DMS 273 (cell line): Measurements from ENCODE around the gene MCEMP1.

Experiments used
- DNase-seq: peaks from one replicate; lab custom pipeline; 2025; ENCODE audit not compliant: unreplicated experiment; lab: John Stamatoyannopoulos, UW

The MCEMP1 gene

DNA sequence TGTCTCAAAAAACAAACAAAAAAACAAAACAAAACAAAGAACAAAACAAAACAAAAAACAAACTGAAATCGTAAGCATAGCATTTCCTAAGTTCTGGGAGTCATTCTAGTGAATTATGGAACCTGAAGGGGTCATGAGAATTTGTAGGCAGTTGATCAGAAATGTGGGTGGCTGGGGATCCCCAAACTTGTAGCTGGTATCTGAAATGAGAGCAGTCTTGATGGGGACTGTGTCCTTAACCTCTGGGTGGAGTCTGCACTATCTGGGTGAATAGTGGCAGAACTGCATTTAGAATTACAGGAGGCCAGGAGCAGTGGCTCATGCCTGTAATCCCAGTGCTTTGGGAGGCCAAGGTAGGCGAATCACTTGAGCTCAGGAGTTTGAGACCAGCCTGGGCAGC is 48.9 kb downstream of the MCEMP1 start:
- DNase-seq, result no peak

DNA sequence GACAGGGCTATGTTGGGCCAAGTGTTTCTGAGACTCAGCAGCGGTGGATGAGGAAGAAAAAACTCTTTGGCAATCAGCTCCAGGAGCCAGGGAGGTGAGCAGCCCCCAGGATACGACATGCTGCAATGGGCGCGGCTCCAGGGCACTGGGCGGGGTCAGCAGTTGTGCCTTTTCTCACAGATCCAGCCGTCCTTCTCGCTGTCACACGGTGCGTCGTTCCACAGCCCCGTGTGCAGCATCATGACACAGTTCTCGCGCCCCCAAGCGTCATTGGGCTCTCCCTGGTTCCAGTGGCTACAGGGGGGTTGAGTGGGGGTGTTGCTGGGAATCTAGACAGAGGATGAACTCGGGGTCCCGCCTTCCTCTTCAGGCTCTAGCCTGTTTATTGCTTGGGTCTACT is 52.3 kb downstream of the MCEMP1 start:
- DNase-seq, result no peak
